ENCODE results near the gene CCNJL.

GRCh38 chr5:160272889-160273288 is 39.5 kb downstream of the CCNJL start:
- TF ChIP-seq CTCF (conservative IDR thresholded peaks at IDR 0.05) (no peak), EZH2 (IDR thresholded peaks at IDR 0.05; ENCODE audit: low read depth) (no peak)

Measured in PC-9 (cell line).